A549 (cell line): ENCODE data around the gene MT1B. TPM values are rescaled to one million over a fixed set of nuclear protein-coding genes. Genes with fewer than 3 reads are reported as not detected.

Experiments used
- ATAC-seq, 2 experiments: fragments of 200-7000 bp in 1 of 2; fragments of >200 bp in 1 of 2; cut with Nextera tagmentation in 1 of 2; cut with Tn5 transposase in 1 of 2; 3 replicates each; pipeline versions ENCODE4 v1.8.0 to v1.9.1; 2018 to 2020; ENCODE audit warnings: mild to moderate bottlenecking in 1 of 2, moderate library complexity in 1 of 2
- CTCF ChIA-PET: fragments of 300-600 bp; sonication (Branson Sonifier 250); formaldehyde crosslinking; extraction: SDS; loops from one replicate; lab custom pipeline; 2021; ENCODE audit warnings: antibody characterized with exemption, inconsistent platforms; lab: Yijun Ruan, JAX
- POLR2A ChIA-PET: fragments of 350-600 bp; formaldehyde crosslinking; extraction: SDS; loops from one replicate; lab custom pipeline; 2021; ENCODE audit warnings: antibody characterized with exemption, inconsistent platforms; lab: Yijun Ruan, JAX
- DNase-seq, 2 experiments: peaks; one replicate each; pipeline versions ENCODE4 v3.0.0 to v3.0.0-alpha.2; 2011 to 2016; ENCODE audit warnings: low read depth in 1 of 2, low spot score in 1 of 2
- FAIRE-seq: peaks from 2 replicates; lab custom pipeline; 2011; peaks lifted over from hg19 to GRCh38; lab: Jason Lieb, UNC
- H3K27ac ChIP-seq, 2 experiments: fragments of >200 bp; sonication (Bioruptor Twin); formaldehyde crosslinking; 3 replicates each; pipeline ENCODE4 v1.5.1; 2016 to 2017
- H3K4me1 ChIP-seq: fragments of >200 bp; sonication (Bioruptor Twin); formaldehyde crosslinking; 3 replicates; pipeline ENCODE4 v1.6.1; 2016
- H3K4me2 ChIP-seq: fragments of >200 bp; sonication (Bioruptor Twin); formaldehyde crosslinking; 3 replicates; pipeline ENCODE4 v1.6.1; 2016
- H3K4me3 ChIP-seq: fragments of >200 bp; sonication (Bioruptor Twin); formaldehyde crosslinking; 3 replicates; pipeline ENCODE4 v1.5.1; 2016
- H3K9me3 ChIP-seq: fragments of >200 bp; sonication (Bioruptor Twin); formaldehyde crosslinking; 3 replicates; pipeline ENCODE4 v1.6.1; 2016
- CHD2 ChIP-seq: fragments of 150-350 bp; IDR thresholded peaks from 2 replicates; pipeline ENCODE4 v1.6.1; 2014; ENCODE audit warnings: low read length; ENCODE audit not compliant: partially characterized antibody
- CHD4 ChIP-seq: fragments of 200-600 bp; sonication (generic); IDR thresholded peaks from 2 replicates; pipeline ENCODE4 v1.6.1; 2016; ENCODE audit warnings: antibody characterized with exemption, mild to moderate bottlenecking, borderline replicate concordance
- EHF ChIP-seq: fragments of 250-450 bp; sonication (Bioruptor Pico); IDR thresholded peaks from 2 replicates; pipeline ENCODE4 v1.5.0; 2020; ENCODE audit warnings: mild to moderate bottlenecking
- EP300 ChIP-seq, 2 experiments: fragments of >200 bp; sonication (Bioruptor Twin); formaldehyde crosslinking; IDR thresholded peaks; 2 replicates in 1 of 2; 3 replicates in 1 of 2; pipeline ENCODE4 v1.6.1; 2016 to 2017
- ESRRA ChIP-seq: fragments of 150-350 bp; IDR thresholded peaks from 2 replicates; pipeline ENCODE4 v1.6.1; 2014; ENCODE audit warnings: mild to moderate bottlenecking, low read length, borderline replicate concordance
- FOSL2 ChIP-seq, 2 experiments: fragments of 450-650 bp in 1 of 2; fragments of >200 bp in 1 of 2; sonication (Bioruptor Twin) in 1 of 2; formaldehyde crosslinking; IDR thresholded peaks; 2 replicates each; pipeline versions ENCODE4 v1.5.0 to v1.6.1; 2016 to 2020; ENCODE audit warnings: mild to moderate bottlenecking in 1 of 2, moderate library complexity in 1 of 2
- JUN ChIP-seq, 2 experiments: fragments of >200 bp; sonication (Bioruptor Twin); formaldehyde crosslinking; IDR thresholded peaks; 2 replicates in 1 of 2; 3 replicates in 1 of 2; pipeline ENCODE4 v1.6.1; 2016 to 2017
- MAZ ChIP-seq: fragments of 150-350 bp; IDR thresholded peaks from 2 replicates; pipeline ENCODE4 v1.6.1; 2014; ENCODE audit warnings: antibody characterized with exemption, low read depth, low read length, borderline replicate concordance
- NPAS2 ChIP-seq: fragments of 250-450 bp; sonication (Bioruptor Pico); IDR thresholded peaks from 2 replicates; pipeline ENCODE4 v1.8.0; 2022; ENCODE audit warnings: mild to moderate bottlenecking, moderate library complexity, borderline replicate concordance
- NR3C1 ChIP-seq: fragments of >200 bp; sonication (Bioruptor Twin); formaldehyde crosslinking; IDR thresholded peaks from 3 replicates; pipeline ENCODE4 v1.6.1; 2017
- PBX3 ChIP-seq: IDR thresholded peaks from 2 replicates; pipeline ENCODE4 v1.6.1; 2012
- POLR2AphosphoS2 ChIP-seq: conservative IDR thresholded peaks from 2 replicates; pipeline ENCODE4 v1.6.1; 2012; ENCODE audit warnings: low read length, improper control_type of control experiment, inconsistent platforms
- RAD21 ChIP-seq, 2 experiments: fragments of >200 bp in 1 of 2; sonication (Bioruptor Twin) in 1 of 2; formaldehyde crosslinking in 1 of 2; IDR thresholded peaks in 1 of 2; conservative IDR thresholded peaks in 1 of 2; 2 replicates in 1 of 2; 3 replicates in 1 of 2; pipeline ENCODE4 v1.6.1; 2012 to 2018; ENCODE audit warnings: inconsistent platforms in 1 of 2
- RNF2 ChIP-seq: fragments of 200-600 bp; sonication (generic); IDR thresholded peaks from 2 replicates; pipeline ENCODE4 v1.6.1; 2016; ENCODE audit warnings: low read depth, mild to moderate bottlenecking, antibody characterized with exemption, moderate library complexity, borderline replicate concordance
- ZFP36 ChIP-seq: fragments of 450-650 bp; IDR thresholded peaks from 2 replicates; pipeline ENCODE4 v1.6.1; 2014; ENCODE audit warnings: borderline replicate concordance; ENCODE audit not compliant: partially characterized antibody
- ZNF302 ChIP-seq: fragments of 250-450 bp; sonication (Bioruptor Pico); IDR thresholded peaks from 2 replicates; pipeline ENCODE4 v1.9.0; 2021; ENCODE audit warnings: inconsistent platforms, mild to moderate bottlenecking, moderate library complexity
- whole genome bisulfite sequencing: methylation state at CpG from one replicate; pipeline ENCODE4 v1.1.6; 2017; ENCODE audit errors: missing lambda C conversion rate; 5-methylcytosine and 5-hydroxymethylcytosine counted together
- polyA plus RNA-seq, 4 experiments: library from polyadenylated mRNA; depleted of rRNA in 3 of 4; stranded (reverse); fragments of >200 nt; fragmentation: RNase III in 1 of 4; extraction: RNeasy Plus Mini Kit Qiagen cat#74134 plus additional on column Dnase treatment in 1 of 4; gene quantifications; 2 replicates in 3 of 4; 3 replicates in 1 of 4; pipeline ENCODE4 v1.2.3, GENCODE V29; 2011 to 2017
- TF ChIP-seq, protein P1 (sequence below): fragments of >200 bp; sonication (Bioruptor Twin); formaldehyde crosslinking; IDR thresholded peaks from 3 replicates; pipeline ENCODE4 v1.5.1; 2016
- TF ChIP-seq, protein P2 (sequence below): IDR thresholded peaks from 2 replicates; pipeline ENCODE4 v1.6.1; 2012
- TF ChIP-seq, protein P3 (sequence below): fragments of >200 bp; sonication (Bioruptor Twin); formaldehyde crosslinking; IDR thresholded peaks from 3 replicates; pipeline ENCODE4 v1.6.1; 2016
- TF ChIP-seq, protein P4 (sequence below): IDR thresholded peaks from 2 replicates; pipeline ENCODE4 v1.6.1; 2012; ENCODE audit warnings: low read depth, borderline replicate concordance

Gene MT1B
- polyA plus RNA-seq, 2 of the 4 experiments (the other 2 are of a cell fraction) = not detected

DNA sequence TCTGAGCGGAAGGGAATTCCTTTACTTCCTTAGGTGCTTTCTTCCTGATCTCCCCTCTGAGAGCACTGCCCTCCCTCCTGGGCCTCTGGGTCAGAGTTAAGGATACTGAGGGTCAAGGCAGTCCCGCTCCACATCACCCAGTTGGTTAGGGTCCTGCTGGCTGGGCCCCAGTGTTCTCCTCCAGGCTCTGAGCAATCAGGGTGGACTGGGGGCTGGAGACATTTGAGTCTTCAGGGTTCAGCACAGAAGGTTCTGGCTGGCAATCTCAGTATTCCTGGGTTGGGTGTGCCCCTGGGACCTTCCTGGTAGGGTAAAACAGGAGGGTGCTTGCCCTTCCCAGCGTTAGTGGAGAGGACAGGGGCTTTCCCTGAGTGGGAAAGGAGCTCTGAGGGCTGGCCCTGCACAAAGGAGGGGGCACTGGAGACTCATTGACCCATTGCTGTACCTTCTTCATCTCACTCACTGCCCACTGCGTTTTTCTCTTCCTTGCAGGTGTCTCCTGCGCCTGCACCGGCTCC, 18.8 kb upstream of the MT1B start:
- no peak overlapping the region for H3K4me3 ChIP-seq
- WGBS = 78% methylated on average over 6 of the region's 6 CpGs
- H3K9me3 ChIP-seq = no peaks in the 10 kb centered on the region
- CTCF ChIA-PET = interaction anchor here (1.3 to 25.6 kb wide), 2 partner anchors 11 to 23 kb away, joined by 4 to 340 read pairs; partner anchors contain the start of gene MT2A
- no peak for TF ChIP-seq ESRRA
- TF ChIP-seq ZNF302 (CRISPR knock-in tag) = no peak
- TF ChIP-seq, protein P1, sequence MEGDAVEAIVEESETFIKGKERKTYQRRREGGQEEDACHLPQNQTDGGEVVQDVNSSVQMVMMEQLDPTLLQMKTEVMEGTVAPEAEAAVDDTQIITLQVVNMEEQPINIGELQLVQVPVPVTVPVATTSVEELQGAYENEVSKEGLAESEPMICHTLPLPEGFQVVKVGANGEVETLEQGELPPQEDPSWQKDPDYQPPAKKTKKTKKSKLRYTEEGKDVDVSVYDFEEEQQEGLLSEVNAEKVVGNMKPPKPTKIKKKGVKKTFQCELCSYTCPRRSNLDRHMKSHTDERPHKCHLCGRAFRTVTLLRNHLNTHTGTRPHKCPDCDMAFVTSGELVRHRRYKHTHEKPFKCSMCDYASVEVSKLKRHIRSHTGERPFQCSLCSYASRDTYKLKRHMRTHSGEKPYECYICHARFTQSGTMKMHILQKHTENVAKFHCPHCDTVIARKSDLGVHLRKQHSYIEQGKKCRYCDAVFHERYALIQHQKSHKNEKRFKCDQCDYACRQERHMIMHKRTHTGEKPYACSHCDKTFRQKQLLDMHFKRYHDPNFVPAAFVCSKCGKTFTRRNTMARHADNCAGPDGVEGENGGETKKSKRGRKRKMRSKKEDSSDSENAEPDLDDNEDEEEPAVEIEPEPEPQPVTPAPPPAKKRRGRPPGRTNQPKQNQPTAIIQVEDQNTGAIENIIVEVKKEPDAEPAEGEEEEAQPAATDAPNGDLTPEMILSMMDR = no peak
- no peak for TF ChIP-seq RAD21 (conservative IDR thresholded peaks at IDR 0.05 in 1 of 2, IDR thresholded peaks at IDR 0.05 in 1 of 2)
- no peak for TF ChIP-seq PBX3
- no peak for TF ChIP-seq ZFP36
- TF ChIP-seq FOSL2 (IDR thresholded peaks at IDR 0.05) = no peak
- TF ChIP-seq FOSL2 (CRISPR knock-in tag; IDR thresholded peaks at IDR 0.05) = no peak
- TF ChIP-seq EP300 (IDR thresholded peaks at IDR 0.05) = no peak
- TF ChIP-seq EHF (CRISPR knock-in tag) = no peak
- H3K27ac ChIP-seq = no peak overlapping the region
- FAIRE-seq (no peak), ATAC-seq (peak in 1 of 2 experiments; percentile 12; a peak in 1 of 6 replicates), DNase-seq (no peak)
- H3K4me2 ChIP-seq = no peak overlapping the region
- POLR2A ChIA-PET = interaction anchor here (1.0 kb wide), 1 partner anchor 25 kb away, joined by 4 read pairs; the partner anchor contains the start of gene MT2A
- H3K4me1 ChIP-seq = no peaks in the 10 kb centered on the region

GRCh38 chr16:56633535-56633934, 18.2 kb upstream of the MT1B start:
- no peak for DNase-seq
- ATAC-seq = no peak
- 44% methylated on average over 7 of the region's 7 CpGs for WGBS
- H3K4me2 ChIP-seq = no peak overlapping the region
- H3K4me3 ChIP-seq = no peak overlapping the region
- FAIRE-seq = no peak
- H3K27ac ChIP-seq = no peak overlapping the region
- POLR2A ChIA-PET = interaction anchor here (1.0 kb wide), 1 partner anchor 25 kb away, joined by 4 read pairs; the partner anchor contains the start of gene MT2A
- H3K9me3 ChIP-seq = no peaks in the 10 kb centered on the region
- 0 out of 3 replicates have a peak, but pooled peaks cover under 1% of the 10 kb centered on the region for H3K4me1 ChIP-seq
- CTCF ChIA-PET = interaction anchor here (1.0 to 25.6 kb wide), 4 partner anchors 10 to 69 kb away, joined by 3 to 340 read pairs (median 4); partner anchors contain the start of gene MT2A
- TF ChIP-seq CHD4 = no peak
- TF ChIP-seq ESRRA = no peak
- no peak for TF ChIP-seq NR3C1
- no peak for TF ChIP-seq RNF2
- no peak for TF ChIP-seq ZNF302 (CRISPR knock-in tag)
- no peak for TF ChIP-seq MAZ
- TF ChIP-seq JUN (IDR thresholded peaks at IDR 0.05) = no peak
- no peak for TF ChIP-seq POLR2AphosphoS2
- TF ChIP-seq, protein P2, sequence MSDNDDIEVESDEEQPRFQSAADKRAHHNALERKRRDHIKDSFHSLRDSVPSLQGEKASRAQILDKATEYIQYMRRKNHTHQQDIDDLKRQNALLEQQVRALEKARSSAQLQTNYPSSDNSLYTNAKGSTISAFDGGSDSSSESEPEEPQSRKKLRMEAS = no peak
- TF ChIP-seq NPAS2 (CRISPR knock-in tag) = no peak
- TF ChIP-seq CHD2 = no peak
- TF ChIP-seq, protein P3, sequence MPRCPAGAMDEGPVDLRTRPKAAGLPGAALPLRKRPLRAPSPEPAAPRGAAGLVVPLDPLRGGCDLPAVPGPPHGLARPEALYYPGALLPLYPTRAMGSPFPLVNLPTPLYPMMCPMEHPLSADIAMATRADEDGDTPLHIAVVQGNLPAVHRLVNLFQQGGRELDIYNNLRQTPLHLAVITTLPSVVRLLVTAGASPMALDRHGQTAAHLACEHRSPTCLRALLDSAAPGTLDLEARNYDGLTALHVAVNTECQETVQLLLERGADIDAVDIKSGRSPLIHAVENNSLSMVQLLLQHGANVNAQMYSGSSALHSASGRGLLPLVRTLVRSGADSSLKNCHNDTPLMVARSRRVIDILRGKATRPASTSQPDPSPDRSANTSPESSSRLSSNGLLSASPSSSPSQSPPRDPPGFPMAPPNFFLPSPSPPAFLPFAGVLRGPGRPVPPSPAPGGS = no peak
- TF ChIP-seq, protein P4, sequence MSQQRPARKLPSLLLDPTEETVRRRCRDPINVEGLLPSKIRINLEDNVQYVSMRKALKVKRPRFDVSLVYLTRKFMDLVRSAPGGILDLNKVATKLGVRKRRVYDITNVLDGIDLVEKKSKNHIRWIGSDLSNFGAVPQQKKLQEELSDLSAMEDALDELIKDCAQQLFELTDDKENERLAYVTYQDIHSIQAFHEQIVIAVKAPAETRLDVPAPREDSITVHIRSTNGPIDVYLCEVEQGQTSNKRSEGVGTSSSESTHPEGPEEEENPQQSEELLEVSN = no peak
